ENCODE measurements around the gene MAL. TPM values are rescaled to one million over a fixed set of nuclear protein-coding genes. Genes with fewer than 3 reads are reported as not detected.
"Not testable (repeated sequence)": the region's sequence is repeated elsewhere in the genome, so short reads cannot be mapped to it uniquely, and the experiment has no call there.

Gene MAL
- total RNA-seq, 1 experiment from 2014 or later: not detected

- not testable (repeated sequence) for DNase-seq (ENCODE audit: low spot score)
These were observed 72.8 kb downstream of the MAL start for GRCh38 chr2:95098273-95098672.

DNA sequence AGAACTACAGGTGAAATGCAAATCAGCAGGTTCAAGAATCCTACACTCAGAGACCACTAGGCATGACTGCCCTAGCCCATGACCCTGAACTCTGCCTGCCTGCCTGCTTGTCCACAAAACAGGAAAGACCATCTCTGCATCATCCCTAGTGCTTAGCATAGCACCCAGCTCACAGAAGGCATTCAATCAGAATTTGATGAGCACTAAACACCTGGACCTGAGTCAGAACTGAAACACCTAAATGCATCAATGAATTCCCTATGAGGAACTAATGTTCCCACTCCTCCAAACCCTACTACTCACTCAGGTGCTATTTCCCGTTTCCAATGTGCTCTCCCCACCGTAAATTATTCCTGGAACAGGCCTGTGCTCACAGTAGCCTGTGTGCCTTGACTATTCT is 74.4 kb downstream of the MAL start:
- no peak for DNase-seq (ENCODE audit: low spot score)

Small RNAs within 50 kb of the gene (small RNA-seq; reads per million reads assigned to genes)
- not detected for gene RN7SL575P

Other genes starting within 250 kb of the MAL start
- not detected in 2 replicates for gene TEKT4, start 154.3 kb upstream of the MAL start, total RNA-seq (2014; rRNA removed; shearing (Covaris generic))
- 103 and 109 TPM in 2 replicates for gene MRPS5, start 96.1 kb downstream of the MAL start, total RNA-seq (2014; rRNA removed; shearing (Covaris generic))
- gene ZNF514, start 134.1 kb downstream of the MAL start, total RNA-seq (2014; rRNA removed; shearing (Covaris generic)): 5.4 and 5.6 TPM in 2 replicates
- gene ZNF2, start 140.1 kb downstream of the MAL start, total RNA-seq (2014; rRNA removed; shearing (Covaris generic)): 0.69 and 0.70 TPM in 2 replicates
- gene ZNF892, start 181.8 kb downstream of the MAL start, total RNA-seq (2014; rRNA removed; shearing (Covaris generic)): not detected in 2 replicates
- gene PROM2, start 248.7 kb downstream of the MAL start, total RNA-seq (2014; rRNA removed; shearing (Covaris generic)): 72.2 and 75.5 TPM in 2 replicates

Data from HT-29 (cell line).